AG08395 (cell line): ENCODE results near the gene DUSP8.

Experiments used
- DNase-seq: peaks from one replicate; pipeline ENCODE4 v3.0.0; 2012; ENCODE audit warnings: mixed read lengths, low spot score

The DUSP8 gene

DNA sequence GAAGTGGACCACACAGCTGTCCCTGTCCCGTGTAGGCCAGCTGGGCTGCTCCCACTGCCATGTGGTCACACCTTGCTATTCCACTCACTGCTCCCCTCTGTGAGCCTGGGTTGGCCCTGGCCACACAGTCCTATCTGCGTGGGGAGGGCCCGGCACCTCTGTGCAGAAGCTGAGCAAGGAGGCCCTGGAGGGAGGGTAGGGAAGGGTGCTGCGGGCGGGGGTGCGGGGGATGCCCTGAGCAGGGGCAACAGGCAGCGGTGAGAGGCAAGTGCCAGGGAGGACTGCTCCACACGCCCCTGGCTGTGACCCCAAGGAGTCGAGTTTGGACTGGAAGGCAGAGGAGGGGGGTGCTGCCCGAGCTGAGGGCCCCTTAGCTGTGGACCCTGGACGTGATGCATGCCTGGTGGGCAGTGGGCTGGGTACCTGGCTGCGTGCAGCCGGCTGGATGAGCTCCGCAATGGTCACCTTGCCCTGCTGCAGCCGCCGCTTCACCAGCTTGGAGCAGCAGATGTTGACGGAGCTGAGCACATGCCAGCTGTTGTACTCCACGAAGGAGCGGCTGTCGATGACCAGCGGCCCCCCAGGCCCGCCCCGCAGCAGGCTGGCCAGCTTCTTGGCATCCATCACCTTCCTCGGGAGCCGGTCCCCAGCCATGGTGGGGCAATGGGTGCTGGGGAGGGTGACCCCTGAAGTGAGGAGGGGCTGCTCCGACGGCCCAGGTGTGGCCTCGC is 6.7 kb downstream of the DUSP8 start:
- DNase-seq, result no peak

- peak; percentile 88 for DNase-seq
Observed at GRCh38 chr11:1564535-1565172, 7.4 kb downstream of the DUSP8 start.

- DNase-seq, result no peak
Observed at GRCh38 chr11:1563697-1564534, 8.2 kb downstream of the DUSP8 start.

- no peak for DNase-seq
Observed at GRCh38 chr11:1563149-1563638, 8.9 kb downstream of the DUSP8 start.

GRCh38 chr11:1562469-1563148 is 9.5 kb downstream of the DUSP8 start:
- no peak for DNase-seq

DNA sequence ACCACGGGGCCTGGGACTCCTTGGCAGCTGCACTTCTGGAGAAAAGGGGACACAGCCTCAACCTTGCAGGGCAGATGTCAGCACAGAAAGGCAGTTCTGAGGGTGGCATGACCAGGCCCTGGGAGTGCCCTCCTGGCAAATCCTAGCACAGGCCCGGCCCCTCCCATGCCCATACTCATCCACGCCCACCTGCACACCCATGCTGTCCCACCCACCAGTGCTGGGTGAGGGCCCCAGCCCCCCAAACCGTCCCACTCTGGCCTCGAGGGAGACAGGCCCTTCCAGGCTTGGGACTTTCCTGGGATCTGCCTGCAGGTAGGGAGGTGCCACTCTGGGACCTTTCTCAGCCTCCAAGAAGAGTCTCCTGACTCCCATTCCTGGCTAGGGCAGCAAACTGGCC is 10.1 kb downstream of the DUSP8 start:
- no peak for DNase-seq

GRCh38 chr11:1561266-1561665 is 10.8 kb downstream of the DUSP8 start:
- DNase-seq, result no peak

GRCh38 chr11:1560649-1561251 is 11.3 kb downstream of the DUSP8 start:
- no peak for DNase-seq

GRCh38 chr11:1560002-1560648 is 11.9 kb downstream of the DUSP8 start:
- no peak for DNase-seq

- DNase-seq, result peak; percentile 91
Observed at GRCh38 chr11:1559111-1559951, 12.7 kb downstream of the DUSP8 start.

DNA sequence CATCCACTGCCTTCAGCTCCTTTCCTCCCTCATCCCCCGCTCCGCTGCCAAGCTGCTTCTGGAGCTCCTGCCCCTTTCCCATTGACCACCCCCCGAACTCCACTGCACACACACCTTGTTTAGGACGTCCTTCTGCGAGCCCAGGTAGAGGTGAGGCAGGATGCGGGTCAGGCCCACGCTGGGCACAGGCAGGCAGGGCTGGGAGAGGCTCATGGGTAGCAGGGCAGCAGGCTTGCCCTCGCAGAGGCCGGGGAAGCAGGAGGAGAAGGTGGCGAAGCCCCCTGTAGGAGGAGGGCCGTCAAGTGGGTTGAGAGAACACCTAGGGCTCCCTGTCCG is 13.3 kb downstream of the DUSP8 start:
- DNase-seq, result no peak

DNA sequence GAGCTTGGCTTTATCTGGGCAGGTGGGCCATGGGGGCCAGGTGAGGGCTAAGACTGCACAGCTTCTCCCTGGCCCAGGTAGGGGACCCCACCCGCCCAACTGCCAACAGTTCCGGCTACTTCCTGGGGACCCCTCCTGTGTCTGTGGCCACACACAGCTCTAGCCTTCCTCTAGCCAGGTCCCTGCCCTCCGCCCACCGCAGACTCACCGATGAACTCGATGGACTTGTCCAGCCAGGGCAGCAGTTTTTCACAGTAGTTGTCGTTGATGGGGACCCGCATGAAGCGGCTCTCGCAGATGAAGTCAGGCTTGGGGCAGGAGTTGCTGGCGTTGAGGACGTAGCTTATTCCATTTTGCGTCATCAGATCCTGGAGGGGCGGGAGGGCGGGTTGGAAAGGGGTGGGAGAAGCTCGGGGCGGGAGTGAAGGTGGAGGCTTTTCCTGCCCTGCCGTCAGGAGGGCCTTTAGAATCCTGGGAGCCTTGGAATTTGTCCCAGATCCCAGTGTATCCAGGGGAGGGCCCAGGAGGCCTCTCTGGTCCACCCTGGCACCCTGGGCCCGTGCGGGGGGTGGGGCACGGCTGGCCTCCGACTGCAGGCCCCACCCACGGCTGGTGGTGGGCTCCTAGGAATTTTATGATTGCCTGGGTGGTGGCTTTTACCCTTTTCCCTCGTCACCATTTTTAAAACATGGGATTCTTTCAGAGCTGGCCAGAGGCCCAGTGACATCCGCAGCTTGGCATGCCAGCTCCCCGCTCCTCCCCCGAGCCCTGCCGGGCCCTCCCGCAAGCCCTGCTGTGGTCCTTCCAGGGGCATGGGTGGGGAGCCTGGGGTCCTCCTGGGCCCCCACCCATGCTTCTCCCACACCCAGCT is 13.9 kb downstream of the DUSP8 start:
- DNase-seq, result peak; percentile 93

GRCh38 chr11:1557051-1557884 is 14.8 kb downstream of the DUSP8 start:
- DNase-seq, result no peak

DNA sequence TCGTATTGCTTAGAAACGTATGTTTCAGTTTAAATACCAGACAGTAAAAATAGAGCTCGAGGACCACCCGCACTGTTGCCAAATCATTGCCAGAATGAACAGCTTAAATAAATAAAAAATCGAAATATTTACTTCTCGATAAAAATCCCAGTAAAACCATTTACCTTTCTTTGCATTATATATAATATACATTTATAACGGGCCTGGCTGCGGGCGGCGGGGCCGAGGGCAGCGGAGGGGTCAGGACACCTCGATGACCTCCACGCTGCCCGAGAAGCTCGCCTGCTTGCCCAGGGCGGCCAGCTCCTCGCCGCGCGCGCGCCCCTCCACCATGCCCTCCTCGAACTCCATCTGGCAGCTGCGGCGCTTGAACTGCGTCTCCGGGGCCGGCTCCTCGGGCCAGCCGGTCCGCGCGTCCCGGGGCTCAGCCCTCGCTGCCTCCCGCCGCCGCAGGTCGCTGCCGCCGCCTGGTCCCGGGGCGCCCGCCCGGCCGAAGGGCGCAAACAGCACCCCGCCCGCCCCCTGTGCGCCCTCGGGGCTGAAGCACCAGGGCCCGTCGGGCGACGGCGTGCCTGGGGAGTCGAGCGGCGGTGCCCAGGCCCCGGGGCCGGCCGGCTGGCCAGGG is 15.7 kb downstream of the DUSP8 start:
- no peak for DNase-seq

DNA sequence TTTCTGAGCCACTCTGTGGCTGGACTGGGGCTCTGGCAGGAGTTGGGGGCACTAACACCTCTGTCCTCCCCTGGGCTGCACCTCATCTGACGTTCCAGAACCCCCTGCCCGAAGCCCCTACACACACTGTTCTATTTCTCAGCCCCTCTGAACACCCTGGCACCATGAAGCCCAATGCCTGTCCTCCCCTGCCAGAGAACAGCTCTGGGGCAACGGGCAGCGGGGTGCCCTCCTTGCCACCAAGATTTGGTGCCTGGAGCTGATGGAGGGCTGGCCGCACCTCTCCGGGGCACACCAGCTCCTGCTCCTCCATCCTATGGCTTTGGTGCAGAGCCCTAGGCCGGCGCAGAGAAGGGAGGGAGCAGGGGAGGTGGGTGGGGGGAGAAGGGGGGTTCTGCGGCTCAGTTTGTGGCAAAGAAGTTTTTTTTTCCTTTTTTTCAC is 16.3 kb downstream of the DUSP8 start:
- DNase-seq, result no peak

GRCh38 chr11:1554981-1555712 is 16.9 kb downstream of the DUSP8 start:
- DNase-seq, result no peak
